GM19023 (cell line): Measurements from ENCODE around the gene STOML1.

Experiments used
- ATAC-seq: cut with Tn5 transposase; IDR thresholded peaks from one replicate; pipeline ENCODE4 v1.9.1; 2021; ENCODE audit warnings: mild to moderate bottlenecking, moderate library complexity; ENCODE audit not compliant: unreplicated experiment

Gene STOML1

DNA sequence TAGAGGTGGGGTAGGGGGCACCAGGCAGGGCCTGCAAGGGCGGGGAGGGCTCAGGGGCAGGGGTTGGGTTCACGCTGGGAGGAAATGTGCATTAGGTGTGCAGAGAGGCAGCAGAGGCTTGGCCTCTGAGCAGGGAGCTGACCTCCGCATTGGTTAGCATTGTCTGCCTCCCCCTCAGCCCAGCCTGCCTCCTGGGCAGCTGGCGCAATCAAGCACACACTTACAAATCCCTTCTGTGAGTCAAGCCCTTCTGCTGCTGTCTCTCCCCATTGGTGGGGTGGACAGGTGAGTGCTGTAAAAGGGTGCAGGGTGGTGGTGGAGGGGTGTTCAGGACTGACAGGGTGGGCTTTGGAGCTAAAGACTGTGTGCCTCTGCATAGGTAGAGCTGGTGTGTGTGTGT, 56.5 kb downstream of the STOML1 start:
- no peak for ATAC-seq

DNA sequence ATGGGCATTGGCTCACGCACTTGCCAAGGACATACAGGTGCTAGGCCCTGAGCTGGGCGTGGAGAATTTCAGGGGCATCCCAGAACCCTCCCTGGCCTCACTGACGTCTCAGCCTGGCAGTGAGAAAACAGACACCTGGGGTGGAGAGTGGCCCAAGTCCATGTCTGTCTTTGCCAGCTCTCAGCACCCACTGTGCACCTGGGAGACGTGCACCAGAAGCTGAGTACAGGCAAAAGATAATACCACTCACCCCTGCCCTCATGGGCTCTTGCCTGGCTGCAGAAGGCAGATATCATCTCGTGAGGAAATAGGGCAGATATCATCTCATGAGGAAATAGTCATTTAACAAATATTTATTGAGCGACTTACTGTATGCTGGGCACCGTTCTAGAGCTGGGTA, 57.8 kb downstream of the STOML1 start:
- no peak for ATAC-seq

DNA sequence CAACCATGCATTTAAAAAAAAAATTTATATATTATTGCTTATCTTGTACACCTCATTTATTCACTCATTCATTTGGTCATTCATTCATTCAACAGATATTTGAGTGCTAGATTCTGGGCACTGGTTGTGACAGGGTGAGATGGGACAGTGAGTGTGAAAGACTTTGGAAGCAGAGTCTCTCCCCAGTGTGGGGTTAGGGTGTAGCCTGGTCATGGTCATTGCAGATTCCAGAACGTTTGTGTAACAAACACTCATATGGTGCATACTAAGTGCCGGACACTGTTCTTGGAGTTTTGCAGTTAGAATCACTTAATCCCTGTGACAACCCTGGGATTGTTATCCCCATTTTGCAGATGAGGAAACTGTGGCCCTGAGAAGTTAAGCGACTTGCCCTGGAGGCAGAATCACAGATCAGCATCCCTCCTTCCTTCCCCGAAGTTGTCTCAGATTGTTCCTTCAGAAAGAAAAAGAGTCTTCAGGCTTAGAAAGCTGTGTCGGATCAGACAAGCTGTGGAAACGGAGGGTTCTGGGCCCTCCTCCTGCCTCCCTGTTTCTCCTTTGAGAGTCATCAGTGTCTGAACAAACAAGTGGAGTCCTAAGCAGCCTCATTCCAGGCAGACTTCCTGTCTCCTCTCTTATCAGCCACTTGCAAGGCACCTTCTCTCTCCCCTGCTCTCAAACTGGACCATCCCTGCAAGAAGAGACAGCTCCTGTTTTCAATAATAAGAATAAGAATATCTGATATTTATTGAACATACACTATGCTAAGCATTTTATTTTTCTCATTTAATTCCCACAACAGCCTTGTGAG, 59.5 kb downstream of the STOML1 start:
- no peak for ATAC-seq

DNA sequence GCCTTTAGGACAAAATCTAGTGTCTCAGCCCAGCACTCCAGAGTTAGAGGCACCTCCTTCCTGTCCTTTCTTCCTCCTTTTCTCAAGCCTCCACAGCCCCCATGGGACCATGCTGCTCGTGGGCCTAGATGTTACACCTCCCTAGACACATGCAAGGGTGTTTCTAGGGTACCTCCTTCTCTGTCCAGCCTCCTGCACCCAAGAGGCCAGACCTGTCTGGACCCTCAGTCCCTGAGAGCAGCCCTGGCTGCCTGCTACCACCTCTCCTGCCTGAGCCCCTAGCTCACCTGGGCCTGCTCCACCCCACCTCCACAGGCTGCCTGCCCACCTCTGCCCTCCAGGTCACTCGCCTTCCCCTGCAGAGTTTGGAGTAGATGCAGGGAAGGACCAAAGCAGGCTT, 60.7 kb downstream of the STOML1 start:
- no peak for ATAC-seq

DNA sequence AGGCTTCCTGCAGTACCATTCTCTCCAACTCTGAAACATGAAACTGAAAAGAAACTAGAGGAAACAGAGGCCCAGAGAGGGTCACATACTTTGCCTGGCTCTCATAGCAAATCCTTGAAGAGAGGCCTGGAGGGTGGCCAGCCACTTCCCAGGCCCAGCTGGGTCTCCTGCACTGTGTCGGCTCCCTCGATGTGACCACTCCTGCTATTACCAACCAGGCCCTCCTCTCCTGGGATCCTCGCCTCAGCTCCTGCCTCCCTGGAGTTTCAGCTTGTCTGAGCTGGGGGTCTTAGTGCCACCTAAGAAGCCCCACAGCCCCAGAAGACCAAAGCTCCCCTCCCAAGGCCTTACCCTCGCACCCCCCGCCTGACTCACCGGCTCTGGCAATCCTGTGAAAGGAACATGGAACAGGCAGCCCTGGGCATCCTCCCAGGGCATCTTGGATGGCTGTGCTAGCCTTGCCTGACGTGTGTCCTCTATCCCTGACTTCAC, 61.3 kb downstream of the STOML1 start:
- ATAC-seq, result no peak

DNA sequence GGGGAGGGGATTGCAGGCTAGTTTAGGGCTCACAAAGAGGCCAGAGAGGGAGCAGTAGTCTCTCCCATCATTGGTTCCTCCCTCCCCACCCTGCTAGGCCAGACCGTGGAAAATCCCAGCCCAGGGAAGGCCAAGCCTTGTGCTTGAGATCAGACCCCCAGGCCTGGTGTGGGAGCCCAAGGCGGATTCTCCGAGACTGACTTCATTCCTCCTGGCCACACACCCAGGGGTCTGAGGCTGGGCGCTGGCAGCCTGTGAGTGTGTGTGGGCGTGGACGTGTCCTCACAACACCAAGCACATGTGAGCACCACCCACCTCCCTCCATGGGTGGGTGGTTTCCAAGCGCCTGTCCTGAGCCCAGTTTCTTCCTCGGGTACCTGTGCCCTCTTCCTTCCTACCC, 61.7 kb downstream of the STOML1 start:
- ATAC-seq, result no peak

DNA sequence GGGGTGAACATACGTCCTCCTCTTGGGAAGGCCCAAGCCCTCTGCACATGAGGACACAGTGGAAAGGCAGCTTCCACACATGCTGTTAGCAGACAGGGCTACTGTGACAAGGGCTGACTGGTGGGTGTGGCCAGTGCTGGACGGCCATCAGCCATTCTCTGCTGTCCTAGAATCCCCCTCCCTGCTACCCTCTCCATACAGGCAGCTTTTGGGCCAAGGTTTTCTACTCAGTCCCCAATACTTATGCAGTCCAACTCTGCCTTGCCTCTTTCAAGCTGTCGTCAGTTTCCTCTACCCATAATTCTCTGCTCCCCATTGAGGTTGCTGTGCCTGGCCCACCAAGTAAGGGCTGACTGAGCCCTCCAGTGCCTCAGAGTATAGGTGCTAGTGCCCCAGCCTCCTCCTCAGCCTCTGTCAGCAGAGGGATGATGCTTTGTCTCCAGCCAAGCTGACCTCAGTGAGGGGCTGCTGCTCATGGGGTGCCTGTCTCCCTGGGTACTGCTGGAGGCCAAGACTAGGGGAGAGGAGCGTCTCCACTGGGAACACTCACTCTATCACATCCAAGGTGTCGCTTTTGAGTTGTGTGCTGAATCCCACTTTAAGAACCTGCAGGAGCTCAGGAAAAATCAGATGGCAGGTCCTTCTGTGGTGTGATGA, 63.0 kb downstream of the STOML1 start:
- ATAC-seq, result no peak
